GM23338 (cell line): Measurements from ENCODE around the gene KCTD10.

Source experiments
- CREB1 ChIP-seq: fragments of 250-450 bp; sonication (Bioruptor Pico); IDR thresholded peaks from 2 replicates; pipeline ENCODE4 v1.5.0; 2020; ENCODE audit warnings: low read depth, mild to moderate bottlenecking, moderate library complexity
- CTCF ChIP-seq, 2 experiments: fragments of 200-600 bp in 1 of 2; sonication (generic) in 1 of 2; conservative IDR thresholded peaks; 2 replicates each; pipeline versions ENCODE4 v1.5.1 to v1.6.1; 2016 to 2017; ENCODE audit warnings: antibody characterized with exemption in 2 of 2, low read depth in 2 of 2, mild to moderate bottlenecking in 2 of 2, moderate library complexity in 1 of 2
- EZH2 ChIP-seq: fragments of 200-600 bp; sonication (generic); IDR thresholded peaks from one replicate; pipeline ENCODE4 v1.8.0; 2017; ENCODE audit warnings: antibody characterized with exemption, mild to moderate bottlenecking, low read depth; ENCODE audit not compliant: unreplicated experiment
- EZH2phosphoT487 ChIP-seq: fragments of 200-600 bp; sonication (generic); IDR thresholded peaks from one replicate; pipeline ENCODE4 v1.8.1; 2018; ENCODE audit warnings: antibody characterized with exemption; ENCODE audit not compliant: unreplicated experiment
- JUNB ChIP-seq: IDR thresholded peaks from one replicate; pipeline ENCODE4 v1.6.1; 2016; ENCODE audit warnings: antibody characterized with exemption; ENCODE audit not compliant: unreplicated experiment
- NANOG ChIP-seq: IDR thresholded peaks from 2 replicates; pipeline ENCODE4 v1.6.1; 2016; ENCODE audit warnings: antibody characterized with exemption, borderline replicate concordance
- POLR2AphosphoS5 ChIP-seq: IDR thresholded peaks from 2 replicates; pipeline ENCODE4 v1.6.1; 2016; ENCODE audit warnings: antibody characterized with exemption, low read depth
- REST ChIP-seq: IDR thresholded peaks from one replicate; pipeline ENCODE4 v1.6.1; 2018; ENCODE audit warnings: antibody characterized with exemption; ENCODE audit not compliant: unreplicated experiment
- STAT1 ChIP-seq: IDR thresholded peaks from one replicate; pipeline ENCODE4 v1.6.1; 2016; ENCODE audit warnings: antibody characterized with exemption; ENCODE audit not compliant: unreplicated experiment
- ZNF114 ChIP-seq: fragments of 250-450 bp; sonication (Bioruptor Pico); IDR thresholded peaks from 2 replicates; pipeline ENCODE4 v1.5.0; 2020; ENCODE audit warnings: mild to moderate bottlenecking, moderate library complexity
- TF ChIP-seq, protein P1 (sequence below): IDR thresholded peaks from 2 replicates; pipeline ENCODE4 v1.6.1; 2016; ENCODE audit warnings: antibody characterized with exemption

DNA sequence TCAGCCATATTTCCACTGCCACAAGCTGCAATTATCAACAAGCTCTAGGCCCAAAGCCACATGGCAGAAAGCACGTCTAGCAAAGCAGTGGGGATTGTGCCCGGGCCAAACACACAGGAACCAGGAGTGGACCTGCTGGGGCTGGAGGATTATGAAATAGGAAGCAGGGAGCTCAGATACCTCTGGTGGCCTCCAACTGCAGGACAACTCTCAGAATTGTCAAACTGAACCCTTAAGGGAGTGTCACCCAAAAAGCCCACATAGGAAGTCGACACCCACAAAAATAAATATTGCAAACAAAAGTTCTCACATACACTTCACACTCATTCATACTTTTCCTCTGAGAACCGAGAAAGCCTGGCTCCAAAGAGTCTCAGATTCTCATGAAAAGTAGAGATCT, 26.1 kb downstream of the KCTD10 start:
- TF ChIP-seq CTCF (conservative IDR thresholded peaks at IDR 0.05; ENCODE audit: low read depth in 2 of 2) (no peak), POLR2AphosphoS5 (no peak), EZH2 (no peak), EZH2phosphoT487 (no peak), REST (no peak), JUNB (no peak), CREB1 (no peak), ZNF114 (CRISPR knock-in tag) (no peak), NANOG (no peak), STAT1 (no peak)
- TF ChIP-seq, protein P1, sequence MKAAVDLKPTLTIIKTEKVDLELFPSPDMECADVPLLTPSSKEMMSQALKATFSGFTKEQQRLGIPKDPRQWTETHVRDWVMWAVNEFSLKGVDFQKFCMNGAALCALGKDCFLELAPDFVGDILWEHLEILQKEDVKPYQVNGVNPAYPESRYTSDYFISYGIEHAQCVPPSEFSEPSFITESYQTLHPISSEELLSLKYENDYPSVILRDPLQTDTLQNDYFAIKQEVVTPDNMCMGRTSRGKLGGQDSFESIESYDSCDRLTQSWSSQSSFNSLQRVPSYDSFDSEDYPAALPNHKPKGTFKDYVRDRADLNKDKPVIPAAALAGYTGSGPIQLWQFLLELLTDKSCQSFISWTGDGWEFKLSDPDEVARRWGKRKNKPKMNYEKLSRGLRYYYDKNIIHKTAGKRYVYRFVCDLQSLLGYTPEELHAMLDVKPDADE, result no peak
